Trophoblast cell (in vitro differentiated cells and primary cell): ENCODE results near the gene SLC1A7.

Source experiments
- DNase-seq, 2 donors: peaks; one replicate each; pipeline ENCODE4 v3.0.0-alpha.2; 2016
- H2AFZ ChIP-seq: 2 replicates; pipeline ENCODE4 v1.6.1; 2013; ENCODE audit warnings: low read length, moderate library complexity, mild to moderate bottlenecking; ENCODE audit not compliant: insufficient read depth, poor library complexity
- H2AK5ac ChIP-seq: 2 replicates; pipeline ENCODE4 v1.6.1; 2013; ENCODE audit warnings: mild to moderate bottlenecking, low read length
- H2BK120ac ChIP-seq: 2 replicates; pipeline ENCODE4 v1.6.1; 2013; ENCODE audit warnings: low read length, mild to moderate bottlenecking, moderate library complexity; ENCODE audit not compliant: insufficient read depth, poor library complexity
- H2BK12ac ChIP-seq: 2 replicates; pipeline ENCODE4 v1.6.1; 2013; ENCODE audit warnings: mild to moderate bottlenecking, low read length, moderate library complexity
- H2BK5ac ChIP-seq: 2 replicates; pipeline ENCODE4 v1.6.1; 2013; ENCODE audit warnings: low read length, low read depth, moderate library complexity, mild to moderate bottlenecking; ENCODE audit not compliant: poor library complexity
- H3K14ac ChIP-seq: 2 replicates; pipeline ENCODE4 v1.6.1; 2013; ENCODE audit warnings: mild to moderate bottlenecking, low read length
- H3K18ac ChIP-seq: 2 replicates; pipeline ENCODE4 v1.6.1; 2013; ENCODE audit warnings: mild to moderate bottlenecking, low read length
- H3K23ac ChIP-seq: 2 replicates; pipeline ENCODE4 v1.6.1; 2013; ENCODE audit warnings: low read length
- H3K27ac ChIP-seq: 2 replicates; pipeline ENCODE4 v1.5.1; 2013; ENCODE audit warnings: low read depth, mild to moderate bottlenecking, inconsistent platforms, low read length, moderate library complexity
- H3K27me3 ChIP-seq: 2 replicates; pipeline ENCODE4 v1.6.1; 2013; ENCODE audit warnings: inconsistent platforms, mild to moderate bottlenecking, low read length, moderate library complexity; ENCODE audit not compliant: insufficient read depth
- H3K36me3 ChIP-seq, 2 experiments: 1 replicate in 1 of 2; 2 replicates in 1 of 2; pipeline ENCODE4 v1.6.1; 2013; ENCODE audit warnings: low read length in 2 of 2, mild to moderate bottlenecking in 2 of 2, moderate library complexity in 1 of 2; ENCODE audit not compliant: insufficient read depth in 2 of 2, control insufficient read depth in 1 of 2
- H3K4ac ChIP-seq: 2 replicates; pipeline ENCODE4 v1.6.1; 2013; ENCODE audit warnings: low read depth, mild to moderate bottlenecking, low read length, moderate library complexity
- H3K4me1 ChIP-seq, 2 experiments: 1 replicate in 1 of 2; 2 replicates in 1 of 2; pipeline ENCODE4 v1.6.1; 2013; ENCODE audit warnings: low read length in 2 of 2, mild to moderate bottlenecking in 2 of 2, moderate library complexity in 1 of 2; ENCODE audit not compliant: insufficient read depth in 2 of 2, control insufficient read depth in 1 of 2
- H3K4me2 ChIP-seq: 2 replicates; pipeline ENCODE4 v1.6.1; 2013; ENCODE audit warnings: inconsistent platforms, mild to moderate bottlenecking, low read length, moderate library complexity
- H3K4me3 ChIP-seq: 2 replicates; pipeline ENCODE4 v1.5.1; 2013; ENCODE audit warnings: mild to moderate bottlenecking, low read depth, low read length, inconsistent platforms
- H3K79me1 ChIP-seq: one replicate; pipeline ENCODE4 v1.6.1; 2013; ENCODE audit warnings: low read length
- H3K79me2 ChIP-seq: 2 replicates; pipeline ENCODE4 v1.6.1; 2013; ENCODE audit warnings: low read length, mild to moderate bottlenecking; ENCODE audit not compliant: control insufficient read depth, insufficient read depth, poor library complexity
- H3K9ac ChIP-seq: 2 replicates; pipeline ENCODE4 v1.6.1; 2013; ENCODE audit warnings: mild to moderate bottlenecking, low read length
- H3K9me3 ChIP-seq: 2 replicates; pipeline ENCODE4 v1.6.1; 2013; ENCODE audit warnings: low read depth, mild to moderate bottlenecking, control low read depth, inconsistent platforms, low read length; ENCODE audit not compliant: insufficient read depth
- H4K12ac ChIP-seq: 2 replicates; pipeline ENCODE4 v1.6.1; 2013; ENCODE audit warnings: low read depth, mild to moderate bottlenecking, low read length, moderate library complexity
- H4K8ac ChIP-seq: 2 replicates; pipeline ENCODE4 v1.6.1; 2013; ENCODE audit warnings: low read depth, mild to moderate bottlenecking, low read length, moderate library complexity
- H4K91ac ChIP-seq: one replicate; pipeline ENCODE4 v1.6.1; 2013; ENCODE audit warnings: low read depth, mild to moderate bottlenecking, low read length, moderate library complexity
- WGBS: extraction: QIAGEN DNeasy Blood & Tissue Kit; methylation state at CpG from one replicate; pipeline ENCODE4 v1.1.7; 2013; ENCODE audit warnings: missing lambda C conversion rate; ENCODE audit not compliant: insufficient read length, insufficient coverage; ENCODE audit errors: extremely low coverage; 5-methylcytosine and 5-hydroxymethylcytosine counted together

Gene SLC1A7

GRCh38 chr1:53089478-53090226 lies 52.8 kb downstream of the SLC1A7 start:
- Histone ChIP-seq H3K4me3 (no peak overlapping the region), H2AK5ac (no peak overlapping the region), H3K9ac (no peak overlapping the region), H3K79me2 (no peaks in the 10 kb centered on the region), H3K36me3 (no peaks in the 10 kb centered on the region), H3K23ac (no peak overlapping the region), H4K8ac (no peak overlapping the region), H2AFZ (no peak overlapping the region), H3K4me2 (no peak overlapping the region), H4K12ac (no peak overlapping the region), H3K4ac (no peak overlapping the region), H3K79me1 (no peaks in the 10 kb centered on the region), H3K27me3 (no peaks in the 10 kb centered on the region), H4K91ac (no peak overlapping the region), H2BK120ac (no peak overlapping the region), H3K18ac (no peak overlapping the region), H3K9me3 (no peaks in the 10 kb centered on the region), H3K14ac (no peak overlapping the region), H3K27ac (no peak overlapping the region), H2BK12ac (no peak overlapping the region), H3K4me1 (peaks cover 3 to 8% of the 10 kb centered on the region in 2 experiments), H2BK5ac (no peak overlapping the region)
- DNase-seq = no peak
- WGBS = no CpG with 5 or more reads among the region's 11 CpGs

DNA sequence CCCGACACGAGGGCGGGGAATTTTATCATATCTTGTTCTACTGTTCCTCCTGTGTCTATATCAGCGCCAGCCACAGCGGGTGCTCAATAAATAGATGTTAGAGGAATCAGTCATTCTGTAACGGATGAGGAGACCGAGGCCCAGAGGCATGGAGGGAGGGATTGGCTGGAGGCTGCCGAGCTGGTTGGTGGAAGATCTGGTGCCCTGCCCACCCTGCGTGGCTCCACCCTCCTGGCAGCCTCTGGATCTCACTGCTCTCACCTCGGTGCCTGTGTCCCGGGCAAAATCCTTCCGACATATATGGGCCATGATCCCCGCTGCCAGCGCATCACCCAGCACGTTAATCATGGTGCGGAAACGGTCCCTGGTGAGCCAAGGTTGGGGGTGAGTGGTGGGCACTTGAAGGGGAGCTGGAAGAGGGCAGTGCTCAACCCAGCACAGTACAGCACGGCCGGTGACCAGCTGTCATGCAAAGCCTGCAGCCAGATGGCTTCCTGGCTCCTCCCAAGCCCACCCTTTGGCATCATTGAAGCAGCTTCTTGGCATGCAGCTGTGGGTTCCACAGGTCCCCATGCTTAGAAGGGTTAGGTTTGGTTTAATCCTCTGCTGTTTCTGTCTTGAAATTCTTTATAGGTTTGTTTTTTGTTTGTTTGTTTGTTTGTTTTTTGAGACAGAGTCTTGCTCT lies 53.7 kb downstream of the SLC1A7 start:
- H4K12ac ChIP-seq = no peak overlapping the region
- no peak overlapping the region for H4K8ac ChIP-seq
- no peaks in the 10 kb centered on the region for H3K9me3 ChIP-seq
- H3K18ac ChIP-seq = no peak overlapping the region
- WGBS = no CpG with 5 or more reads among the region's 19 CpGs
- no peaks in the 10 kb centered on the region for H3K27me3 ChIP-seq
- no peak overlapping the region for H2BK12ac ChIP-seq
- no peak overlapping the region for H3K4ac ChIP-seq
- no peak overlapping the region for H3K23ac ChIP-seq
- no peak overlapping the region for H3K14ac ChIP-seq
- H4K91ac ChIP-seq = no peak overlapping the region
- H3K4me2 ChIP-seq = no peak overlapping the region
- H3K36me3 ChIP-seq = no peaks in the 10 kb centered on the region
- H2BK120ac ChIP-seq = no peak overlapping the region
- no peaks in the 10 kb centered on the region for H3K79me1 ChIP-seq
- H2AFZ ChIP-seq = no peak overlapping the region
- H2AK5ac ChIP-seq = no peak overlapping the region
- no peaks in the 10 kb centered on the region for H3K79me2 ChIP-seq
- no peak overlapping the region for H3K4me3 ChIP-seq
- H3K4me1 ChIP-seq = peaks cover 3 to 8% of the 10 kb centered on the region in 2 experiments
- DNase-seq = no peak
- H2BK5ac ChIP-seq = no peak overlapping the region
- no peak overlapping the region for H3K27ac ChIP-seq
- no peak overlapping the region for H3K9ac ChIP-seq

DNA sequence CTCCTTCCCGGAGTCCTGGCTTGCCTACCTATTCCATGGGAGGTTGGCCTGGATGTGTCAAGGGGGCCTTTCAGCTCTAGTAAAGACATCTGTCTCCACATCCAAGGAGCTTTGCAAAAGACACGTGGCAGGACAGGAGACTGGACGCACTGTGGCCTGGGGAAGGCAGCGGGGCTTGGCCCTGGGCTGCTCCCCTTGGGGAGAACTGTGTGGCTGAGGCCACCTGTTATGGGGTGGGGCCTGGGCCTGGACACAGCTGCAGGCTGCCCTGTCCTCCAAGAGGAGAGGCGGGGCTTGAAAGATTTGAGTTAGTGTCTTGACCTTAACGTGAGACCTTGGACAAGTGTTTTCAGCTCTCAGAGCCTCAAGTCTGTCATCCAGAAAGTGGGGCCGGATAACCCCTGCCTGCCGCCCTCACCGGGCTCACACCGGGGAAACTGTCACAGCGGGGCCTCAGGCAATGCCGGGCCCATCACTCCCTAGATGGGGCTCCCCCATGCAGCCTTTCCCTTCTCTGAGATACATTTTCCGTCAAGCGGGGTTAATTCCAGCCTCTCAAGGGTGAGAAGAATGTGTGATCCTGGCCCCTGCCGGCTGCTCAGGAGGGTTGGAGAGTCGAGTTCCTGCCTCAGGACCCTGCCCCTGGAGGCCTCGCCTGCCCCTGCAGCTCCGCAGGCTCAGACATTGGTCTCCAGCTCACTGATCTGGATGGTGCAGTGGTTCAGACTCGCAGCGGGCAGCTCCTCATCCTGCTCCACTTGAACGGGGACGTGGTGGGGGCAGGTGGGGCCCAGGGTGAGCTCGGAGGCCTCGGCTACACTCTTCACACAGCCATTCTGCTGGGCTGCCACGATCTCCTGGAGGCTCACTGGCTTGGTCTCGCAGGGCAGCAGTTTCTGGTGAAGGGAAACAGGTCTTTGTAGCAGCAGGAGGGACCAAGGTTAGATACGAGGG lies 54.8 kb downstream of the SLC1A7 start:
- H3K27me3 ChIP-seq = no peaks in the 10 kb centered on the region
- H3K79me1 ChIP-seq = no peaks in the 10 kb centered on the region
- H3K9me3 ChIP-seq = no peaks in the 10 kb centered on the region
- H3K14ac ChIP-seq = no peak overlapping the region
- no peak overlapping the region for H2AK5ac ChIP-seq
- no CpG with 5 or more reads among the region's 27 CpGs for WGBS
- H4K12ac ChIP-seq = no peak overlapping the region
- peaks cover 3 to 8% of the 10 kb centered on the region in 2 experiments for H3K4me1 ChIP-seq
- no peaks in the 10 kb centered on the region for H3K36me3 ChIP-seq
- H3K23ac ChIP-seq = no peak overlapping the region
- H3K79me2 ChIP-seq = no peaks in the 10 kb centered on the region
- no peak overlapping the region for H3K27ac ChIP-seq
- no peak overlapping the region for H2BK5ac ChIP-seq
- H2BK120ac ChIP-seq = no peak overlapping the region
- H4K91ac ChIP-seq = no peak overlapping the region
- no peak overlapping the region for H3K9ac ChIP-seq
- H4K8ac ChIP-seq = no peak overlapping the region
- no peak overlapping the region for H2AFZ ChIP-seq
- no peak overlapping the region for H2BK12ac ChIP-seq
- no peak overlapping the region for H3K18ac ChIP-seq
- H3K4ac ChIP-seq = no peak overlapping the region
- no peak for DNase-seq
- H3K4me2 ChIP-seq = no peak overlapping the region
- H3K4me3 ChIP-seq = no peak overlapping the region

- Histone ChIP-seq H3K23ac (no peak overlapping the region), H3K14ac (no peak overlapping the region), H3K27ac (no peak overlapping the region), H3K27me3 (no peaks in the 10 kb centered on the region), H3K4me2 (no peak overlapping the region), H3K79me1 (no peaks in the 10 kb centered on the region), H3K36me3 (no peaks in the 10 kb centered on the region), H3K9ac (no peak overlapping the region), H3K79me2 (no peaks in the 10 kb centered on the region), H3K4me1 (peaks cover 3 to 8% of the 10 kb centered on the region in 2 experiments), H3K18ac (no peak overlapping the region), H3K4ac (no peak overlapping the region), H4K8ac (no peak overlapping the region), H2AK5ac (no peak overlapping the region), H2BK120ac (no peak overlapping the region), H2BK12ac (no peak overlapping the region), H4K91ac (no peak overlapping the region), H3K9me3 (no peaks in the 10 kb centered on the region), H4K12ac (no peak overlapping the region), H3K4me3 (no peak overlapping the region), H2BK5ac (no peak overlapping the region), H2AFZ (no peak overlapping the region)
- no peak for DNase-seq
- whole genome bisulfite sequencing = no CpG with 5 or more reads among the region's 4 CpGs
Measured at GRCh38 chr1:53086491-53087070, 55.9 kb downstream of the SLC1A7 start.
